Measurements from ENCODE around the gene LEFTY2.

- TF ChIP-seq ZNF274 (IDR thresholded peaks at IDR 0.05; ENCODE audit: low read depth, low read length) (no peak), SUZ12 (IDR thresholded peaks at IDR 0.05; ENCODE audit: extremely low read depth, insufficient read depth, insufficient read length) (no peak), YY1 (IDR thresholded peaks at IDR 0.05; ENCODE audit: insufficient read depth, insufficient read length) (no peak)
Observed at GRCh38 chr1:225888289-225888897, 52.6 kb downstream of the LEFTY2 start.
